ENCODE results near the gene TSHZ1. TPM values are rescaled to one million over a fixed set of nuclear protein-coding genes. Genes with fewer than 3 reads are reported as not detected.

The TSHZ1 gene
- total RNA-seq, 4 donors from 2014 or later = 5.4 to 20.2 (median 13.7) TPM

DNA sequence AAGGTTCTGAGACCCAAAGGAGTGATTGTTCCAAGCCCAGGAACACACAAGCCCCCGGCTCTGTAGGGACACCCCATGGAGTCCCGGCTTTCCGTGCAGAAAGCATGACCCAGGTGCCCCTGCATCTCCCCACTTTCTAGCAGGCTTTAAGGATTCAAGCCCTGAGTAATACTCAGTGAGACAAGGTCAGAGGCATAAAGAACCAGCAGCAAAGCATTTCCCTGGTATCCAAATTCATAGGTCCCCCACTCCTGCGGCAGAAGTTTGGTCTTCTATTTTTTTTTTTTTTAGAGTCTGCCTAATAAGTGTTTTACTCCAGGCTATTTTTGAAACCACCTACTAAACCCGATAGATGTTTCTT is 16.3 kb downstream of the TSHZ1 start:
- intact Hi-C loops (cut with DNase I) = no loop called here
- H3K4me1 ChIP-seq = peaks cover 18 to 88% (median 36%) of the 10 kb centered on the region in 3 donors
- no peak for DNase-seq
- H3K9me3 ChIP-seq = no peaks in the 10 kb centered on the region
- H3K36me3 ChIP-seq = peaks cover 0 to 10% (median 0%) of the 10 kb centered on the region in 3 donors
- TF ChIP-seq POLR2A (IDR thresholded peaks at IDR 0.05) = no peak
- TF ChIP-seq, protein P1, sequence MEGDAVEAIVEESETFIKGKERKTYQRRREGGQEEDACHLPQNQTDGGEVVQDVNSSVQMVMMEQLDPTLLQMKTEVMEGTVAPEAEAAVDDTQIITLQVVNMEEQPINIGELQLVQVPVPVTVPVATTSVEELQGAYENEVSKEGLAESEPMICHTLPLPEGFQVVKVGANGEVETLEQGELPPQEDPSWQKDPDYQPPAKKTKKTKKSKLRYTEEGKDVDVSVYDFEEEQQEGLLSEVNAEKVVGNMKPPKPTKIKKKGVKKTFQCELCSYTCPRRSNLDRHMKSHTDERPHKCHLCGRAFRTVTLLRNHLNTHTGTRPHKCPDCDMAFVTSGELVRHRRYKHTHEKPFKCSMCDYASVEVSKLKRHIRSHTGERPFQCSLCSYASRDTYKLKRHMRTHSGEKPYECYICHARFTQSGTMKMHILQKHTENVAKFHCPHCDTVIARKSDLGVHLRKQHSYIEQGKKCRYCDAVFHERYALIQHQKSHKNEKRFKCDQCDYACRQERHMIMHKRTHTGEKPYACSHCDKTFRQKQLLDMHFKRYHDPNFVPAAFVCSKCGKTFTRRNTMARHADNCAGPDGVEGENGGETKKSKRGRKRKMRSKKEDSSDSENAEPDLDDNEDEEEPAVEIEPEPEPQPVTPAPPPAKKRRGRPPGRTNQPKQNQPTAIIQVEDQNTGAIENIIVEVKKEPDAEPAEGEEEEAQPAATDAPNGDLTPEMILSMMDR (IDR thresholded peaks at IDR 0.05) = no peak
- peak overlapping the region in 3 of 4 donors; percentile 13 to 51 (median 16) for H3K4me3 ChIP-seq
- WGBS, 2 donors = 34 to 62% methylated on average over 3 to 5 of the region's 5 CpGs
- no peaks in the 10 kb centered on the region for H3K27me3 ChIP-seq
- H3K27ac ChIP-seq = peak overlapping the region in 3 of 4 donors; percentile 53 to 64 (median 59)

DNA sequence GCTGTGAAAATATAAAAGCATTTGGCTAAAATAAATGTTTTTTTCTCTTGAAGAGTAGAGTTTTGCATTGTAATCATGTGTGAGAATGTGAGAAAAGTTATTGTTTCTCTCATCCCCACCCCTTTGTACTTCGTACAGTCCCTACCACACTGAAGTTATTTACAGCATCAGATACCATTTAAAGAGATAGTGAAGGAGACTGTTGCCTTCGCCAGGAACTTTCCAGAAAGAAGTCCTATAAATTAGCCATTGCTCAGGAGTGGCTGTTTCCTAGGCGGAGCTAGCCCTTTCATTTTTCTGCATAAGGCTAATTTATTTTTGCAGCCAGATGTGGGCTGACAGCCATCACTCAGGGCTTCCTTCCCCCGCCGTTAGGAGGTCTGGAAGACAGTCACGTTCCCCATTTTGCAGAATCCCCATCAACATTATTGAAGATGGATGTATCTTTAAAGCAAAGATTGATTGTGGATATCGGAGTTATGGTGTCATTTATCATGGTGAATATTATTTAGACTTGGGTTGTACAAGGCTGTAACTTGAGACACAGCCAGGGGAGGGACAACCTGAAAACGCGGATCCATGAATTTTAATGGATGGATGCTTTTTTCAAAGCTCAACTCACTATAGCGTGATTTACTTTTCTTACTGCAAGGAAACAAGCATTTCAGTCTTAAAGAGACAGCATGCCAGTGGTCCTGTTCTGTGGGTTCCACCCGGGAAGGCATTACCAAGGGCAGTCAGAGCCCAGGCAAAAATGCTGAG is 17.1 kb downstream of the TSHZ1 start:
- no peaks in the 10 kb centered on the region for H3K9me3 ChIP-seq
- no peak for DNase-seq
- H3K4me3 ChIP-seq = peak overlapping the region in 1 of 4 donors; percentile 51
- intact Hi-C loops (cut with DNase I) = no loop called here
- H3K36me3 ChIP-seq = peaks cover 0 to 10% (median 0%) of the 10 kb centered on the region in 3 donors
- peak overlapping the region in 3 of 4 donors; percentile 45 to 59 (median 49) for H3K27ac ChIP-seq
- no peak for TF ChIP-seq POLR2A (IDR thresholded peaks at IDR 0.05)
- TF ChIP-seq, protein P1 (IDR thresholded peaks at IDR 0.05) = no peak
- 51 to 73% methylated on average over 10 to 11 of the region's 11 CpGs for WGBS, 2 donors
- H3K27me3 ChIP-seq = no peaks in the 10 kb centered on the region
- peaks cover 18 to 80% (median 29%) of the 10 kb centered on the region in 3 donors for H3K4me1 ChIP-seq

DNA sequence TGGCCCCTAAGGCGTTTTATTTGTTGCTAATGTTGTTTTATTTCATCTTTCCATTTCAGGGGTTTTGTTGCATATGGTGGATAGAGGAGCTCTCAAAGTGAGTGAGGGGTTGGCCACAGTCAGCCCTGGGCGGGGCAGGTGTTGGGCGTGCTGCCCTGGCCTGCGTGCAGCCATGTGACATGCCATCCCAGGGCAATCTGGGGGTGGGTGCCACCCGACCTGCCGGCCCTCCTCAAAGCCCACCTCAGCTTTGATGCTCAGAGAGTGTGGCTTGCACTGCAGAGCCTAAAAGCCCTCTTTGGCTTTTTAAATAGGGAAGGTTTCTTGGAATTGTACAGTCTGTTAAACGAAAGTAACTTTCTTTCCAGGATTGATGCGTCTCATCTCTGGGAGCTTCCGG is 18.4 kb downstream of the TSHZ1 start:
- peaks cover 0 to 10% (median 0%) of the 10 kb centered on the region in 3 donors for H3K36me3 ChIP-seq
- no peak for TF ChIP-seq POLR2A (IDR thresholded peaks at IDR 0.05)
- TF ChIP-seq, protein P1 (IDR thresholded peaks at IDR 0.05) = no peak
- no peaks in the 10 kb centered on the region for H3K9me3 ChIP-seq
- intact Hi-C loops (cut with DNase I) = no loop called here
- H3K4me3 ChIP-seq = no peak overlapping the region
- H3K27ac ChIP-seq = no peak overlapping the region
- peaks cover 9 to 76% (median 21%) of the 10 kb centered on the region in 3 donors for H3K4me1 ChIP-seq
- 87 to 100% methylated on average over 2 to 8 of the region's 9 CpGs for WGBS, 2 donors
- DNase-seq = no peak
- no peaks in the 10 kb centered on the region for H3K27me3 ChIP-seq

DNA sequence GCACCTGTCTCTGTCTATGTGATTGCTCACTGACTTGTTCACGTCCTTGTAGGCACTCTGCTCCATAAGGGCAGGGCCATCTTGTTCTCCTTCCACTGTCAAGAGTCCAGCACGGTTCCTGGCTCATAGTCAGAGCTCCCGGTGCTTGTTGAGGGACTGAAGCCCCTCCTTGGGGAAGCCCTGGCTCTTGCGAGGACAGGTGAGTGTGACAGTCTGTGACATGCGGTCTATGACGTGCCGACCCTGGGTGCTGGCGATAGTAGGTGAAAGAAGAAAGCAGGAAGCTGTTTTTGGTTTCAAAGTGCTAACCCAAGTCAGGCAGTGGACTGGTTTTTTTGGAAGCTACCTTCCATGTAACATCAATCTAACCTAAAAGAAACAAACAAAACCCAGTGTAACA is 18.8 kb downstream of the TSHZ1 start:
- no peaks in the 10 kb centered on the region for H3K27me3 ChIP-seq
- H3K27ac ChIP-seq = no peak overlapping the region
- no peak for DNase-seq
- H3K36me3 ChIP-seq = peaks cover 0 to 10% (median 0%) of the 10 kb centered on the region in 3 donors
- TF ChIP-seq POLR2A (IDR thresholded peaks at IDR 0.05) = no peak
- H3K4me1 ChIP-seq = peaks cover 9 to 71% (median 17%) of the 10 kb centered on the region in 3 donors
- WGBS, 2 donors = 98 to 100% methylated on average over 1 to 7 of the region's 8 CpGs
- no peaks in the 10 kb centered on the region for H3K9me3 ChIP-seq
- intact Hi-C loops (cut with DNase I) = no loop called here
- H3K4me3 ChIP-seq = no peak overlapping the region

DNA sequence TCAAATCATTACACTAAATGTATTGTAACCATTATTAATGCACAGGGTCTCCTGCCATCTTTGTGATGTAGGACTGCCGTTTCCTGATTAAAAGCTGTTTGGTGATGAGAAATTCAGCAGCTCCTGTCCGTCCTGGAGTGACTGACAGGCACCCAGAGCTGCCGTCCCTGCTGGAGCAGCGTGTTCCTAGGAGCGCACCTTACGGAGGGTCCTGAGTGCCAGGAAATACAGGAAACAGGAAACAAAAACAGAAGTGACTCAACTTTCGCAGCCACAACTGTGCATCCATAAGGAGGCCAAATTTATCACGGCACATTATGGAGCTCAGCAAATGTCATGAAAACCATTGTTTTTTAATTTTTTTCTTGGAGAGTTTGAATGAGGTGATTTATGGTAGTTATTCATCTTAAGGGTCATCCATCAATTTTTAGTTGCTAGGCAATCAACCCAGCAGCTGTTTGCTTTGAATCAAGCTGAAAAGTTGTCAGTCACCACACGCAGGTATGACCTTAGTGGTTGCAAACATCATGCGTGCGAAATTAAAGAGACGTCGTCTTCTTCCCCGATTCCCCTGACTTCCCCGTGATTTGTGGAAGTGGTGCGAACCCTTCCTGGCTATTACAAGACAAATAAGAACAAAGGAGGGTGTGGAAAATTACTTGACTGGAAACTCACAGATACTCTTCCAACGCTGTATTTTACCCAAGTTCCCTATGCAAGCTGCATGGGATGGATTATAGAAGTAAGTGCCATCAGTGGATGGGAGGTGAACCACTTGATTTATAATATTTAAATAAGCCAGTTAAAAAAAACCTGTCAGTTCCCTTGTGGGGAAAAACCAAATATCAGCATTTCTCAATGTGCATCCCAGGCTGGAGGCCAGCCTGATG is 19.8 kb downstream of the TSHZ1 start:
- Histone ChIP-seq H3K4me1 (peaks cover 5 to 61% (median 17%) of the 10 kb centered on the region in 3 donors), H3K27me3 (no peaks in the 10 kb centered on the region), H3K4me3 (no peak overlapping the region), H3K36me3 (peaks cover 0 to 16% (median 0%) of the 10 kb centered on the region in 3 donors), H3K9me3 (no peaks in the 10 kb centered on the region), H3K27ac (peak overlapping the region in 2 of 4 donors; percentile 0 to 15)
- WGBS, 2 donors = 69 to 76% methylated on average over 14 to 17 of the region's 17 CpGs
- TF ChIP-seq POLR2A (IDR thresholded peaks at IDR 0.05) = no peak
- TF ChIP-seq, protein P1 (IDR thresholded peaks at IDR 0.05) = no peak
- intact Hi-C loops (cut with DNase I) = no loop called here
- DNase-seq = no peak

Measured in esophagus squamous epithelium (tissue), 5 donors.